ENCODE data around the gene PRR14.
"Not testable (repeated sequence)": the region's sequence is repeated elsewhere in the genome, so short reads cannot be mapped to it uniquely, and the experiment has no call there.

PRR14 gene

DNA sequence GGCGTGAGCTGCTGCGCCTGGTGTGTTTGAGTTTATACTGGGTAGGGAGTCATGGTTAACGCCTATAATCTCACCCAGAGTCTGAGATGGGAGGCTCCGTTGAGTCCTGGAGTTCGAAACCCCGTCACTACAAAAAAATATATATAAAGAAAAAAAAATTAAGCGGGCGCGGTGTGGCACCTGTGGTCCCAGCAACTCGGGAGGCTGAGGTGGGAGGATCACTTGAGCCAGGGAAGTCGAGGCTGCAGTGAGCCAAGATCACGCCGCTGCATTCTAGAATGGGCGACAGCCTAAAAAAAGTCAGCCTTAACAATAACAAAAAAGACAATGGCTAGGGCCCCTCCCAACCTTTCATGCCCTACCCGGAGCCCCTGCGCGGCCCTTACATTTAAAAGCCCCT is 17.2 kb upstream of the PRR14 start:
- DNase-seq: no peak

DNA sequence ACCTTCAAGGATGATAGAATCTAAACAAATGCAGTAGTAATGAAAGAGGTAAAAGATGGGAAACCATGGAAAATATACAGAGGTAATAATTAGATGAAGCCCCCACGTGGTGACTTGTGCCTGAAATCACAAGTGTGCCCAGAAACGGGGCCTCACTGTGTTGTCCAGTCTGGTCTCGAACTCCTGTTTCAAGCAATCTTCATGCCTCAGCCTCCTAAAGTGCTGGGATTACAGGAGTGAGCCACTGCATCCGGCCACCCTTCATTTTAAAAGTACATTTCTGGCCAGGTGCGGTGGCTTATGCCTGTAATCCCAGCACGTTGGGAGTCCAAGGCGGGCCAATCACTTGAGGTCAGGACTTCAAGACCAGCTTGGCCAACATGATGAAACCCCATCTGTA is 14.2 kb upstream of the PRR14 start:
- DNase-seq: no peak

DNA sequence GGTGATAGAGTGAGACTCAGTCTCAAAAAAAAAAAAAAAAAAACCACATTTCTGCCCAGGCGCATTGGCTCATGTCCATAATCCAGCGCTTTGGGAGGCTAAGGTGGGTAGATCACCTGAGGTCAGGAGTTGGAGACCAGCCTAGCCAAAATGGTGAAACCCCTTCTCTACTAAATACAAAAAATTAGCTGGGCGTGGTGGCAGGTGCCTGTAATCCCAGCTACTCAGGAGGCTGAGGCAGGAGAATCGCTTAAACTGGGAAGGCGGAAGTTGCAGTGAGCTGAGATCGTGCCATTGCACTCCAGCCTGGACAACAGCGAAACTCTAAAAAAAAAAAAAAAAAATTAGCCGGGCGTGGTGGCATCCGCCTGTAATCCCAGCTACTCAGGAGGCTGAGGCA is 13.6 kb upstream of the PRR14 start:
- DNase-seq: not testable (repeated sequence)

DNA sequence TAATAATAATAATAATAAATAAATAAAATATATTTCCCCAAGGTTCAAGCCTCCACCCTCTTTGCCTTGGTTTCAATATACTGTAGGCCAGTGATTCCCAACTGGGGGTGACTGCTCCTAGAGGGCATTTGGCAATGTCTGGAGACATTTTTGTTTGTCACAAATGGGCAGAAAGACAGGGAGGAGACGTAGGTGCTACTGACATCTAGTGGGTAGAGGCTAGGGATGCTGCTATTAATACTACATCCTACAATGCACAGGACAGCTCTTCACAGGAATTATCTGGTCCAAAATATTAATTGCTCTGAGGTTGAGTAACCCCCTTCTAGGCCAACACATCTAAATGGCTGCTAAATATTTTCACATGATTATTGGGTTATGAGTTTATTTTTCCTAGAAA is 12.8 kb upstream of the PRR14 start:
- DNase-seq: no peak

DNA sequence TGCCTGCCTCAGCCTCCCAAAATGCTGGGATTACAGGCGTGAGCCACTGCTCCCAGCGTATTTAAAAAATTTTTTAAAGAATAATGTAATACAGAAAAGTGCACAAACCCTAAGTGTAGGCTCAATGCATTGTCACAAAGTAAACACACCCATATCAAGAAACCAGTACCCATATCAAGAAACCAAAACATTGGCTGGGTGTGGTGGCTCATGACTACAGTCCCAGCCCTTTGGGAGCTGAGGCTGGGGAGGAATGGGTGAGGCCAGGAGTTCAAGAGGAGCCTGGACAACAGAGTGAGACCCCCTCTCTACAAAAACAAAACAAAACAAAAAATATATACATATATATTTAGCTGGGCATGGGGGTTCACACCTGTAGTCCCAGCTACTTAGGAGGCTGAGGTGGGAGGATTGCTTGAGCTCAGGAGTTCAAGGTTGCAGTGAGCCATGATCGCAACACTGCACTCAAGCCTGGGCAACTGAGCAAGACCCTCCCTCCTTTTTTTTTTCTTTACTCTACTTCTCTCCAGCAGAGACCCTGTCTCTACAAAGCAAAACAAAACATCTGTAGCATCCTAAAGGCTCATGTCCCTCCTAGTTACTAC is 9.3 kb upstream of the PRR14 start:
- DNase-seq: no peak

DNA sequence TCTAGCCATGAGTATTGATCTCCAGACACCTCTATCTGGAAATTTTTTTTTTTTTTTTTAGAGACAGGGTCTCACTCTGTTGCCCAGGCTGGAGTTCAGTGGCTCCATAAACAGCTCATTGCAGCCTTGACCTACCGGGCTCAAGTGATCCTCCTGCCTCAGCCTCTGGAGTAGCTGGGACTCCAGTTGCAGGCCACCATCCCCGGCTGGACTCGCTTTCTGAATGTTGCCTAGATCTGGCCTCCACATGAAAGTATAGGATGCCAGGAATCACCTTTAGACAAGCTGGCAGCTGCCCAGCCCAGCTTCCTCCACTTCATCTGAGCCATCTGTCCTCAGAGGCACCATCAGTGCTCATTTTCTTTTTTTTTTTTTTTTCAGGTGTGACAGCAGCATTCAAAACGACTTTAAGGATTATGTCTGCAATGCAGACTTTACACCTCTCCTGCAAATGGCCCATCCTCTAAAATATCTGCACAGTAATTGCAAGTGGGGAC is 6.4 kb upstream of the PRR14 start:
- no peak for DNase-seq

DNA sequence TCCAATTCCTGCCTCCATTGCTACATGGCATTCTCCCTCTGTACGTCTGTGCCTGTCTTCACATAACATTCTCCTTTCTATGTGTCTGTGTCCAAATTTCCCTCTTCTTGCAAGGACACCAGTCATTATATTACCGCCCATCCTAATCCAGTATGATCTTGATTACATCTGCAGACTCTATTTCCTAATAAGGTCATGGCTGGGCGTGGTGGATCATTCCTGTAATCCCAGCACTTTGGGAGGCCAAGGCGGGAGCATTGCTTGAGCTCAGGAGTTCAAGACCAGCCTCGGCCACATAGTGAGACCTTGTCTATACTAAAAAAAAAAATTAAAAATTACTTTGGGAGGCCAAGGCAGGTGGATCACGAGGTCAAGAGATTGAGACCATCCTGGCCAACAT is 5.0 kb upstream of the PRR14 start:
- no peak for DNase-seq

DNA sequence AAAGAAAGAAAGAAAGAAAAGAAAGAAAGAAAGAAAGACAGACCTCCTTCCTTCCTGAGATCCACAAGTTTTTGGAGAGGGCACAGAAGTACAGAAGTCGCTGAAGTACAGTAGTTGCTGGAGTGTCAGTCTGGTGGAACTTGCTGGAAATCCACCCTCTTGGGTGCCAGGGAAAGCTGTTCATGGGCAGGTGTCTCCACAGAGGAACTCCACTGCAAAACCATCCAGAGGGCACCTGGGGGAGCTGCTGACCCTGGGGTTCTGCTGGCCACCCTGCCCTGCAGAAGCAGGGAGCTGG is 3.5 kb upstream of the PRR14 start:
- no peak for DNase-seq

DNA sequence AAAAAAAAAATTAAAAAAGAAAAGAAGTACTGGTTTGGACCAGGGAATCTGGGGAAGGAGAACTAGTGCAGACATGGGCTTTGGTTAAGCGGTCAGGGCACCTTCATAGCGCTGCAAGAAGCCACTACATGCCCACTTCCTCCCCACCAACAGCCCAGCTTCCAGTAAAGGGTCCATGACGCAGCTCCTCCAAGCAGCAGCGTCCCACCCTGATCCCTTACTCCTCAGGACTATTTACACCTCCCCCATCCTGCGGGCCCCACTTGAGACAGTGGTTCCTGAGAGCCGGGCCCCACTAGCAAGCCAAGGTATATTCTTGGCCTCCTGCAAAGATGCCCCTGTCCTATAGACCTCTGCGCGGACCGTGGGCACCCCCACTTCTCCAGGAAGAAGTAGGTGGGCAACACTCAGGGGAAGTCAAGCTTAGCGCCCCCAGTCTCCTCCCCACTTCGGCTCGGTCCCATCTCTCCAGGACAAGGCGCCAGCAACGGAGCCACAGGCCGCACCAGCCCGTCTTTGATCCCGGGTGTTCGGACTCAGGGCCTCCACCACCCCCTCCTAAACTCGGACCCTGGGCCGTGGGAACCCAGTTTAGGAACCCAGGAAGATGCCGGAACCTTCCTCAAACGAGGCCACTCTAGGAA is 913 bp upstream of the PRR14 start:
- DNase-seq: no peak

DNA sequence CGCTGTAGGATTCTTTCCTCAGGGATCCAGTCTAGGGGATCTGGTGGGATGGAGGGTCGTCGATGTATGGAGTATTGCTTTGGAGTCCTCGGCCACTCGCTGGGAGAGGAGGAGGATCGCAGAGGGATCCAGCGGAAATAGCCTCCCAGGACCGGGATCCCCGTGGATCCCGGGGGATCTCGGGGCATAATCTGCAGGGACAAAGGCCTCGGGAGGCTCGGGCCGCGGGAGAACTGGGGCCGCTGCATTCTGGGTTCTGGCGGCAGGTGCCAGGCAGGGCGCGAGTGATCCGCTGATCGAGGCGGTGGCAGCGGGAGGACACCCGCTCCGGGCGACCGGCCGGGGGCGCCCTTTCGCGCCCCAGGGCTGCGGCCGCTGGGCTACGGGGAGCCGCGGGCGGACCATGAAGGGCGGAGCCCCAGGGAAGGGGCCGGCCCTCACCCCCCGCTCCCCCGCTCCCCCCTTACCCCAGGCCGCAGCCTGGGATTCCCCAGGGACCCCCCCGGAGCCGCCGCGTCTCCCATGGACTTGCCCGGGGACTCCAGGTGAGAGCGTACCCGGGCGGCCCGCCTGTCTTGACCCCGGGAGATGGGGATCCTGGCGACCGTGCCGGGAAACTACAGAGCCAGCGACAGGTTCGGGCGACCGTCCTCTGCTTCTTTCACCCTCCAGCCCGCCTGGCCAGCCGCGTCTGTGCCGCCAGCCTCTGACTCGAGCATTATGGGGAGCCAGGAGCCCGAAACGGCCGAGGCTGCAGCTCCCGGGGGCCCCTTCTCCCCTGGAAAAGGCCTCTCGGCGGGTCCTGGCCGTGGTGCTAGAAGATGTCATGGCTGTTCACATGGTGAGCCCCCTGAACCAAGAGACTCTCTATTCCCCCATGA is 604 bp downstream of the PRR14 start:
- DNase-seq: peak; percentile 82

DNA sequence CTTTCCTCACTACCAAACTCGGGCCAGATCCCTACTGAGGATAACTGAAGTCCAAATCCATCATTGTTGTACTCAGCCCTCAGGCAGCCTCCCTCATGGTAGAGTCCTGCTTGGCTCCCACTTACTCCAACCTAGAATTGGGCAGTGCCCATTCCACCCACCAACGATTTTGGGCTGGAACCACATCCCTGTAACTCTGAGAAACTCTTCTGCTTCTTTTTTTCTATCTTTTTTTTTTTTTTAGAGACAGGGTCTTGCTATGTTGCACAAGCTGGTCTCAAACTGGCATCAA is 1.2 kb downstream of the PRR14 start:
- DNase-seq: no peak

DNA sequence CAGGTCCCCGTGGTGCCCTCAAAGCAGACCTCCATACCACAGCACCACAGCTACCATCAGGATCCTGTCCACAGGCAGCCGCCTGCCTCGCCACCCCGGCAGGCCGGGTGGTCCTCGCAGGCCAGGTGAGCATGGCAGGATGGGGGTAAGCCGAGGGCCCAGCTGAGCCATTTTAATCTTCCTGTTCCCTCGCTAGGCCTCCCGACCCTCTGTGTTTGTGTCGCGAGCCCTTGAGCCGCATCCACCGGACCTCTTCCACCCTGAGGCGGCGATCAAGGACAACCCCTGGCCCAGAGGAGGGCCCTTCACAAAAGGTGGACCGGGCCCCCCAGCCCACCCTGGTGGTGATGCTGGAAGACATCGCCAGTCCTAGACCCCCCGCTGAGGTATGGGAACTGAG is 2.0 kb downstream of the PRR14 start:
- DNase-seq: no peak

DNA sequence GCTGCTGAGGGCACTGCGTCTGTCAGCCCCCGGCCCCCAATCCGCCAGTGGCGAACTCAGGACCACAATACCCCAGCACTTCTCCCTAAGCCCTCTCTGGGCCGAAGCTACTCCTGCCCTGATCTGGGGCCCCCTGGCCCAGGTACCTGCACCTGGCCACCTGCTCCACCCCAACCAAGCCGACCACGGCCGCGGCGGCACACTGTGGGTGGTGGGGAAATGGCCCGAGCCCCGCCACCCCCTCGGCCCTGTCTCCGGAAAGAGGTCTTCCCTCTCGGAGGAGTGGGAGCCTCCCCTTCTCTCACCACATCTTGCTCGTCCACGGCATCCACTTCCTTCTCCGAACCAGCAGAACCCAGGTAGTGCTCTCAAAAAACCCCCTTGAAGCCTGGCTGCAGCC is 4.1 kb downstream of the PRR14 start:
- DNase-seq: no peak

DNA sequence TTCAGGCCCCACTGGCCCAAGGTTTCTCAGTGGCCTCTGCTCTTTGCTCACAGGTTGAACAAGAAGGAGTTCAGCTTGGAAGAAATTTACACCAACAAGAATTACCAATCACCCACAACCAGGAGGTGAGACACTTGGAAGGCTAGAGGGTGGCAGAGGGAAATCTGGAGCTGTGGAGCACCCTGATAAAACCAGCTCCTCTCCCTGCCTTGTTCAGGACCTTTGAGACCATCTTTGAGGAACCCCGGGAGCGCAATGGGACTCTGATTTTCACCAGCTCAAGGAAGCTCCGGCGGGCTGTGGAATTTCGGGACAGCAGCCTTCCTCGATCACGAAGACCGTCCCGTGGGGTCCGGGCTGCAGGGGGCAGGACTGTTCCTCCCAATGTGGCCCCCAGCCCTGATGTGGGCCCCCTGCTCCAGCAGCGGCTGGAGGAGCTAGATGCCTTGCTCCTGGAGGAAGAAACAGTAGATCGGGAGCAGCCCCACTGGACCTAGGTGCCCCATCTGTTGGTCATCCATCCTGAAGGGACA is 5.1 kb downstream of the PRR14 start:
- no peak for DNase-seq

DNA sequence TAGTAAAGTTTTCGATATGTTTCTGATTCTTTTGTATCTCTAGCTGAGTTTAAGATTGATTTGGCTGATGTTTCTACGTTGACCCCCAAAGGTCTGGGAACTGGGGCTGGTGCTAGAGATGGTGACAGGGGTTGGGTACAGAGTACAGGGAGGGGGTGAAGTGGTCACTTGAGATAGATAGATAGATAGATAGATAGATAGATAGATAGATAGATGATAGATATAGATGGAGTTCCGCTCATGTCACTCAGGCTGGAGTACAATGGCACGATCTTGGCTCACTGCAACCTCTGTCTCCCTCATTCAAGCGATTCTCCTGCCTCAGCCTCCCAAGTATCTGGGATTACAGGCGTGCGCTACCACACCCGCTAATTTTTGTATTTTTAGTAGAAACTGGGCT is 5.6 kb downstream of the PRR14 start:
- no peak for DNase-seq

DNA sequence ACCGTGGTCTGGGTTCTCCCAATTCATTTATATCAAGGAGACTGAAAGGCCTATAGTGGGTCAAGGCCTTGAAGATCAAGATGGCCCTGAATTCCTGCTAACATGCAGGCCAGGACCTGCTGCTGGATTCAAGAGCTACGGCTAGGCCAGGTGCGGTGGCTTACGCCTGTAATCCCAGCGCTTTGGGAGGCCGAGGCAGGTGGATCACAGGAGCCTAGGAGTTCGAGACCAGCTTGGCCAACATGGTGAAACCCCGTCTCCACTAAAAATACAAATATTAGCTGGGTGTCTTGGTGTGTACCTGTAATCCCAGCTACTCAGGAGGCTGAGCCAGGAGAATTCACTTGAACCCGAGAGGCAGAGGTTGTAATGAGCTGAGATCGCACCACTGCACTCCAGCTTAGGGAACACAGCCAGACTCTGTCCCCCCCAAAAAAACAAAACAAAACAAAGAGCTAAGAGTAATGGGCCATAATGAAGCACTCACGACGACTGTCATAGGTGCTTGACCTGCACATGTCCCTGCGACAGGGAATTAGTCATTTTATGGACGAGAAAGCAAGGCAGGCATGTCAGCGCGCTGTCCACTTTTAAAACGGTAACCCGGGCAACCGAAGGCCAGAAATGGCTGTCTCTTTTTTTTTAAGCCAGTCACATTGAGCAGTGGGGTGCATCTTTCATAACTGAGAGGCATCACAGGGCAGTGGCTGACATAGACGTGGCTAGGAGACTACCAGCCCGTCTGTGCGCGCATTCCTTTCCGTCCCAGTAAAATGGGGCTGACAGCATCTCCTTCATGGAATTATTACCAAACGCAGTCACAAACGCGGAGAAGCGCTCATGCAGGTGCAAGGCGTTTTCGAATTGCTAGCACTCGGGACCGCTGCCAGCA is 6.5 kb downstream of the PRR14 start:
- DNase-seq: no peak

DNA sequence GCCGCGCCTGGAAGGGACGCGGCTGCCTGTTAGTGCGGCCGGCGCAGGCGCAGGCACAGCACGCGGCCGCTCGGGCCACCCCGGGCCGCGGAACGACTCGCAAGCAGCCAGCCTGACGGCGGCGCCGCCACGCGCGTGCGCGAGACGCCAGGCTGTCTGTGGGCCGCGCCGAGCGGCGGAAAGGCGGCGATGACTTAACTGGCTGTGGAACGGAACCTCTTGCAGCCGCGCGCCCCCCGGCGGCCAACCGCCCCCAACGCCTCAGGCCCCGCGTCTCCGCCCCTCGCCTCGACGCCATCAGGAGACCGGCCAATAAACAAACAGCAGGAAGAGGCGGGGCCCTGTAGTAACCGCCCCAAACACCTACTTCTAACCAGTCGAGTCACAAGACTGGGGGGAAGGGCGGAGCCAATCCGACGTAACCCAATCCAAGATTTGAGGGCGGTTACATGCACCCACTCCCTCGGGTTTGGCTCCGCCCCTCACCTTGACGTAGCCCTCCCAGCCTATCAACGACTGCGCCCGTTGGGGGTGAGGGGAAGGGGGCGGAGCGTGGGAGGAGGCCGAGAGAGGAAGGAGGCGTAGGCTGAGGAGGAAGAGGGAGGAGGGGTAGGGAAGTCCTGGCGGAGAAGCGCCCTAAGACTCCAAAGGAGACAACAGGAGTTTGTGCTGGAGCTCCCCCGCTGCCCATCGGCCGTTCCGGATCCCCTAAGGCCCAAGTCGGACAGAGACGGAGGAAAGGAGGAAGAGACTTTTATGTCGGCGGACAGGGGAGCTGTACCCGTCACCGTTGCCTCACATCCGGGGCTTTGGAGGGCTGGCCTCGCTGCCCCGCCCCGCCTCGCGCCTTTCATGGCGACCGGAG is 7.3 kb downstream of the PRR14 start, which contains the start of gene FBRS:
Gene FBRS, plus strand, starts transcription at position 566 of the 865 bp plus-strand sequence. CDS start 1,088 bp downstream, outside the sequence.
- peak; percentile 100 for DNase-seq

DNA sequence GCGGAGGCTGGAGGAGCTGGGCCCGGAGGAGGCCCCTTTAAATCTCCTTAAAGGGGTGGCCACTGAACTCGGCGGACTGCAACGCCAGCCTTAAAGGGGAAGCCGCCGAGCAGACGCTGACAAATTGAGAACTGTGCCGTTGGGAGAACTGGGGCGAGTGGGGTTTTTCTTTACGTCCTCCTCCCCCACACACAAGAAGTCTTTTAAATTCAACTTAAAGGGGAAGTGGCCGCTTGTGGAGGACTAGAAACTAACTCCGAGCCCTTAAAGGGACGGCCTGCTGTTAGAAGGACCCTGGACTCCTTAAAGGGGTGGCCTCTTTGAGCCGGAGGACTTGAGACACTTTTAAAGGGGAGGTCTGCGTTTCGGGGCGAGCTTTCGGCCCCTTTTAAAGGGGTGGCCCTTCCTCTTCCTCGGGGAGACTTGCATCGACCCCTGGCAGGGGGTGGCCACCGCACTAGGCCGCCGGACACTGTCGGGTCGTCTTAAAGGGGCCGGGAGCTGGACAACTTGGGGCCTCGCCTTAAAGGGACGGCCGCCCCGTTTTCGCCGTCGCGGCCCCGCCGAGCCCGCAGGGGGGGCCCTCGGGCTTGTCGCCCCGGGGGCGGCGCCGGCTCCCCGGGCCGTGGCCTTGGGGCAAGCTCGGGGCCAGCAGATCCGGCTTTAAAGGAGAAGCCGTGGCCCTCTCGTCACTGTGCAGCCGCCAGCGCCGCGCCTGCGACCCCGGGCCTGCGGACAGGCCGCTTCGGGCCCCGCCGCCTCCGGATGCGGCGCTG is 8.2 kb downstream of the PRR14 start:
- no peak for DNase-seq

DNA sequence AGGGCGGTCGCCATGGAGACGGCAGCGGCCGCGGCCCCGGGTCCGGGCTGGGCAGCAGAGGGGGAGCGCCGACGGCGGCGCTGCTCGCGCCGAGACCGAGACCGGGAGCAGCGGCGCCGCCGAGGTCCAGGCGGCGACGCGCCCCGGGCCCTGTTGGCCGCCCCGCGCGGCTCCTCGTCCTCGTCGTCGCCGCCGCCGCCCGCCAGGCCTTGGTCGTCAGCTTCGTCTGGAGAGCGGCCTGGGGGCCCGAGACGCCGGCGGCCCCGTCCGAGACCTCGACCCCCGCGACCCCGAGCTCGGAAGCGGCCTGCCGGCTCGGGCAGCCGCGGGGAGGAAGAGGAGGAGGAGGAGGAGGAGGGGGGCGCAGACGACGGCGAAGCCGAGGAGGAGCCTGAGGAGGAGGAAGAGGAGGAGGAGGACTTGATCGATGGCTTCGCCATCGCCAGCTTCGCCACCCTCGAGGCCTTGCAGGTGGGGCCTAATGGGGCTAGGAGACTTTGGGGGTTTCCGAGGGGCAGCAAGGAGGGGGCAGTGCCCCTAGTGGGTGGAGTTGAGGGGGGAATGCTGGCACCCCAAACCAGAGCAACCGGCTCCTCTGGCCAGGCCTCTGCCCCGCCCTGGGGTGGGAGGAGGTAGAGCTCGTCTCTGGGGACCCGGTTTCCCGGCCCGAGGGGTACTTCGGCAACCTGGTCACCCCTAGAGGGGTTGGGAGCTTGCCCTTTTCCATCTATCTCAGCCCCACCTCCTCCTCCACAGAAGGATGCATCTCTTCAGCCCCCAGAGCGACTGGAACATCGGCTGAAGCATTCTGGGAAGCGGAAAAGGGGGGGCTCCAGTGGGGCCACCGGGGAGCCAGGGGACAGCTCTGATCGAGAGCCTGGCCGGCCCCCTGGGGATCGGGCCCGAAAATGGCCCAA is 9.0 kb downstream of the PRR14 start:
- peak; percentile 57 for DNase-seq

Data from activated naive CD4-positive, alpha-beta T cell treated with Interleukin-2 at 50 U/mL for 16 hours (primary cell).